OCI-LY1 (cell line): ENCODE data around the gene TP53.

ENCODE experiments used
- EZH2 ChIP-seq: fragments of 200-600 bp; sonication (generic), shearing (Covaris generic); IDR thresholded peaks from 2 replicates; pipeline ENCODE4 v1.8.0; 2017; ENCODE audit warnings: borderline replicate concordance, mixed run types, mild to moderate bottlenecking, antibody characterized with exemption, low read length, moderate library complexity, mixed read lengths
- TF ChIP-seq, protein P1 (sequence below): fragments of 200-600 bp; sonication (generic), shearing (Covaris generic); IDR thresholded peaks from 2 replicates; pipeline ENCODE4 v1.5.1; 2017; ENCODE audit warnings: mild to moderate bottlenecking, antibody characterized with exemption, low read length, moderate library complexity, mixed read lengths

GRCh38 chr17:7626956-7627249, 60.4 kb downstream of the TP53 start:
- TF ChIP-seq, protein P1, sequence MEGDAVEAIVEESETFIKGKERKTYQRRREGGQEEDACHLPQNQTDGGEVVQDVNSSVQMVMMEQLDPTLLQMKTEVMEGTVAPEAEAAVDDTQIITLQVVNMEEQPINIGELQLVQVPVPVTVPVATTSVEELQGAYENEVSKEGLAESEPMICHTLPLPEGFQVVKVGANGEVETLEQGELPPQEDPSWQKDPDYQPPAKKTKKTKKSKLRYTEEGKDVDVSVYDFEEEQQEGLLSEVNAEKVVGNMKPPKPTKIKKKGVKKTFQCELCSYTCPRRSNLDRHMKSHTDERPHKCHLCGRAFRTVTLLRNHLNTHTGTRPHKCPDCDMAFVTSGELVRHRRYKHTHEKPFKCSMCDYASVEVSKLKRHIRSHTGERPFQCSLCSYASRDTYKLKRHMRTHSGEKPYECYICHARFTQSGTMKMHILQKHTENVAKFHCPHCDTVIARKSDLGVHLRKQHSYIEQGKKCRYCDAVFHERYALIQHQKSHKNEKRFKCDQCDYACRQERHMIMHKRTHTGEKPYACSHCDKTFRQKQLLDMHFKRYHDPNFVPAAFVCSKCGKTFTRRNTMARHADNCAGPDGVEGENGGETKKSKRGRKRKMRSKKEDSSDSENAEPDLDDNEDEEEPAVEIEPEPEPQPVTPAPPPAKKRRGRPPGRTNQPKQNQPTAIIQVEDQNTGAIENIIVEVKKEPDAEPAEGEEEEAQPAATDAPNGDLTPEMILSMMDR, result no peak
- TF ChIP-seq EZH2, result no peak
